Measurements from ENCODE around the gene EXOSC6.

- TF ChIP-seq, protein P1, sequence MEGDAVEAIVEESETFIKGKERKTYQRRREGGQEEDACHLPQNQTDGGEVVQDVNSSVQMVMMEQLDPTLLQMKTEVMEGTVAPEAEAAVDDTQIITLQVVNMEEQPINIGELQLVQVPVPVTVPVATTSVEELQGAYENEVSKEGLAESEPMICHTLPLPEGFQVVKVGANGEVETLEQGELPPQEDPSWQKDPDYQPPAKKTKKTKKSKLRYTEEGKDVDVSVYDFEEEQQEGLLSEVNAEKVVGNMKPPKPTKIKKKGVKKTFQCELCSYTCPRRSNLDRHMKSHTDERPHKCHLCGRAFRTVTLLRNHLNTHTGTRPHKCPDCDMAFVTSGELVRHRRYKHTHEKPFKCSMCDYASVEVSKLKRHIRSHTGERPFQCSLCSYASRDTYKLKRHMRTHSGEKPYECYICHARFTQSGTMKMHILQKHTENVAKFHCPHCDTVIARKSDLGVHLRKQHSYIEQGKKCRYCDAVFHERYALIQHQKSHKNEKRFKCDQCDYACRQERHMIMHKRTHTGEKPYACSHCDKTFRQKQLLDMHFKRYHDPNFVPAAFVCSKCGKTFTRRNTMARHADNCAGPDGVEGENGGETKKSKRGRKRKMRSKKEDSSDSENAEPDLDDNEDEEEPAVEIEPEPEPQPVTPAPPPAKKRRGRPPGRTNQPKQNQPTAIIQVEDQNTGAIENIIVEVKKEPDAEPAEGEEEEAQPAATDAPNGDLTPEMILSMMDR (IDR thresholded peaks at IDR 0.05), result peak; percentile 58
- no peak for TF ChIP-seq EZH2 (IDR thresholded peaks at IDR 0.05)
- no peak for TF ChIP-seq EZH2phosphoT487 (IDR thresholded peaks at IDR 0.05)
Measured at GRCh38 chr16:70253291-70254106, 1.8 kb upstream of the EXOSC6 start.

Data from neural progenitor cell (in vitro differentiated cells).